Fibroblast of the aortic adventitia (primary cell): Measurements from ENCODE around the gene KLK7. TPM values are rescaled to one million over a fixed set of nuclear protein-coding genes. Genes with fewer than 3 reads are reported as not detected.
A peak's percentile ranks its signal among the peaks of the same experiment; 100 is the strongest.

ENCODE experiments used
- DNase-seq: peaks from one replicate; pipeline ENCODE4 v3.0.0-alpha.2; 2010; ENCODE audit warnings: low read depth
- H3K4me3 ChIP-seq: 2 replicates; pipeline ENCODE4 v1.5.1; 2011; ENCODE audit warnings: low read depth, mild to moderate bottlenecking, control low read depth, low read length, moderate library complexity
- CTCF ChIP-seq: IDR thresholded peaks from 2 replicates; pipeline ENCODE4 v1.5.1; 2011; ENCODE audit warnings: mild to moderate bottlenecking, low read length, control low read depth, inconsistent platforms; ENCODE audit not compliant: insufficient read depth
- total RNA-seq: library from RNA; depleted of rRNA; stranded (reverse); fragments of >200 nt; gene quantifications from 2 replicates; pipeline ENCODE4 v1.2.3, GENCODE V29; 2012; ENCODE audit warnings: low replicate concordance

The KLK7 gene
- total RNA-seq, 1 donor: 0.18 TPM

- H3K4me3 ChIP-seq: no peak overlapping the region
- TF ChIP-seq CTCF: no peak
- DNase-seq: no peak
These were observed 38.8 kb upstream of the KLK7 start for GRCh38 chr19:51022526-51022925.

- peak; percentile 63 for DNase-seq
- no peak overlapping the region for H3K4me3 ChIP-seq
- TF ChIP-seq CTCF: peak; percentile 66
These were observed 37.4 kb upstream of the KLK7 start for GRCh38 chr19:51020988-51021651.

GRCh38 chr19:51019544-51019925, 35.8 kb upstream of the KLK7 start, which contains the start of gene KLK10:
Gene KLK10 (minus strand): TSS chr19:51019709. CDS start chr19:51019130, 579 bp downstream.
- TF ChIP-seq CTCF: no peak
- DNase-seq: no peak
- H3K4me3 ChIP-seq: no peak within 1 kb of the TSS

GRCh38 chr19:51018745-51019543, 35.2 kb upstream of the KLK7 start:
- no peak for DNase-seq
- no peak overlapping the region for H3K4me3 ChIP-seq
- no peak for TF ChIP-seq CTCF

- peak; percentile 68 for TF ChIP-seq CTCF
- DNase-seq: peak; percentile 39
- peak overlapping the region; percentile 9 for H3K4me3 ChIP-seq
These were observed 33.3 kb upstream of the KLK7 start for GRCh38 chr19:51016798-51017683.

GRCh38 chr19:51015691-51016267, 32.1 kb upstream of the KLK7 start:
- no peak for DNase-seq
- TF ChIP-seq CTCF: no peak
- H3K4me3 ChIP-seq: no peak overlapping the region
